Putamen (tissue), 1 donor: ENCODE results near the gene ENDOG.
"Not testable (repeated sequence)": the region's sequence is repeated elsewhere in the genome, so short reads cannot be mapped to it uniquely, and the experiment has no call there.

Experiments used
- DNase-seq: peaks from one replicate; pipeline ENCODE4 v3.0.0-alpha.2; 2016; ENCODE audit warnings: low spot score

The ENDOG gene

DNA sequence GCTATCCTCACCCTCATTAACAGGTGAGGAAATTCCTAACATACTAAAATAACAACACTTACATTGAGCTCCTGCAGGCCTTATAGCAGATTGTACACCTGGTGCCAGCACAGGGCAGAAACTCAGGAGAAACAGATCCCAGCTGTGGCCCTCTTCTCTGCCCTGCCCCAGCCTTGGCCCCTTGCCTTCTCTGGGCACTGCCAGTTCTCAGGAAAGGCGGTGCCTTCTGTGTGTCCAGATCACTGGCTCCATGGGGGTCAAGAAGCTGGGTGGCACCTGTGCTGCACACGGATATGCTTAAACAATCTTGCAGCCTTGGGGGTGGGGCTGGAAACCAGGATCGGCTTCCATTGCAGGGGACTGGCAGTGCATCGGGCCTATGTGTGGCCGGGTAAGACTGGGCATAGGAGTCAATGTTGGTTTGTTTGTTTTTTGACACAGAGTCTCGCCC, 44.1 kb downstream of the ENDOG start:
- no peak for DNase-seq

- no peak for DNase-seq
Measured at GRCh38 chr9:128863647-128864046, 45.3 kb downstream of the ENDOG start.

- DNase-seq = no peak
Measured at GRCh38 chr9:128870128-128870940, 52.0 kb downstream of the ENDOG start.

DNA sequence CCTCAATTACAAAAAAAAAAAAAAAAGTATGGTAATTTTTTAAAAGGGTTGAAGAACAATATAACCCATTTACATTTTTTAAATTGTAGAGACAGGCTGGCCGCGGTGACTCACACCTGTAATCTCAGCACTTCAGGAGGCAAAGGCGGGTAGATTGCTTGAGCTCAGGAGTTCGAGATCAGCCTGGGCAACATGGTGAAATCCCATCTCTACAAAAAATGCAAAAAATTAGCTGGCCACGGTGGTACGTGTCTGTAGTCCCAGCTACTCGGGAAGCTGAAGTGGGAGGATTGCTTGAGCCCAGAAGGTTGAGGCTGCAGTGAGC, 52.6 kb downstream of the ENDOG start:
- DNase-seq = not testable (repeated sequence)
